Osteoblast (primary cell): ENCODE data around the gene WSCD1. TPM values are rescaled to one million over a fixed set of nuclear protein-coding genes. Genes with fewer than 3 reads are reported as not detected.

Experiments
- DNase-seq: peaks from one replicate; pipeline ENCODE4 v3.0.0; 2011; ENCODE audit warnings: low spot score, mixed read lengths; ENCODE audit not compliant: insufficient read length; ENCODE audit errors: missing footprints
- H2AFZ ChIP-seq: 2 replicates; pipeline ENCODE4 v1.6.0; 2011; ENCODE audit warnings: mild to moderate bottlenecking, low read length
- H3K27ac ChIP-seq: 2 replicates; pipeline ENCODE4 v1.5.1; 2011; ENCODE audit warnings: mild to moderate bottlenecking, low read depth, low read length, moderate library complexity
- H3K27me3 ChIP-seq: 2 replicates; pipeline ENCODE4 v1.6.0; 2012; ENCODE audit warnings: mild to moderate bottlenecking, control low read depth, inconsistent platforms, low read length, moderate library complexity; ENCODE audit not compliant: insufficient read depth
- H3K36me3 ChIP-seq: 2 replicates; pipeline ENCODE4 v1.5.1; 2011; ENCODE audit warnings: mild to moderate bottlenecking, low read length, control low read depth, moderate library complexity; ENCODE audit not compliant: insufficient read depth
- H3K4me1 ChIP-seq: 2 replicates; pipeline ENCODE4 v1.5.1; 2011; ENCODE audit warnings: mild to moderate bottlenecking, low read length, control low read depth, moderate library complexity; ENCODE audit not compliant: insufficient read depth
- H3K4me2 ChIP-seq: 2 replicates; pipeline ENCODE4 v1.6.0; 2011; ENCODE audit warnings: mild to moderate bottlenecking, low read length; ENCODE audit not compliant: insufficient read depth
- H3K4me3 ChIP-seq: fragments of 200-600 bp; sonication (generic); 3 replicates; pipeline ENCODE4 v1.5.1; 2012; ENCODE audit warnings: mild to moderate bottlenecking, low read length, inconsistent platforms; ENCODE audit not compliant: insufficient read depth
- H3K79me2 ChIP-seq: 2 replicates; pipeline ENCODE4 v1.6.0; 2012; ENCODE audit warnings: mild to moderate bottlenecking, low read length, control low read depth, inconsistent platforms; ENCODE audit not compliant: insufficient read depth
- H3K9me3 ChIP-seq: 2 replicates; pipeline ENCODE4 v1.5.1; 2011; ENCODE audit warnings: low read depth, low read length, control low read depth
- H4K20me1 ChIP-seq: 2 replicates; pipeline ENCODE4 v1.6.0; 2012; ENCODE audit warnings: mild to moderate bottlenecking, low read length, control low read depth; ENCODE audit not compliant: insufficient read depth
- CTCF ChIP-seq: IDR thresholded peaks from 2 replicates; pipeline ENCODE4 v1.5.1; 2011; ENCODE audit warnings: mild to moderate bottlenecking, low read depth, low read length, moderate library complexity; ENCODE audit errors: extremely low read depth
- total RNA-seq: library from RNA; depleted of rRNA; stranded (reverse); fragments of >200 nt; gene quantifications from 2 replicates; pipeline ENCODE4 v1.2.3, GENCODE V29; 2012

Gene WSCD1
- total RNA-seq, 1 donor: not detected

GRCh38 chr17:6073620-6074019, 3.4 kb downstream of the WSCD1 start:
- DNase-seq: no peak
- no peak overlapping the region for H3K27ac ChIP-seq

GRCh38 chr17:6075050-6075449, 4.9 kb downstream of the WSCD1 start:
- DNase-seq: no peak

More at GRCh38 chr17:6073620-6074019, 3.4 kb downstream of the WSCD1 start:
- Histone ChIP-seq H4K20me1 (no peaks in the 10 kb centered on the region), H3K4me3 (no peak overlapping the region), H2AFZ (no peak overlapping the region), H3K79me2 (no peaks in the 10 kb centered on the region), H3K9me3 (no peaks in the 10 kb centered on the region), H3K4me2 (no peak overlapping the region), H3K27me3 (peaks cover 29% of the 10 kb centered on the region), H3K4me1 (no peaks in the 10 kb centered on the region), H3K36me3 (no peaks in the 10 kb centered on the region)
- TF ChIP-seq CTCF: no peak

GRCh38 chr17:6075845-6076244, 5.7 kb downstream of the WSCD1 start:
- TF ChIP-seq CTCF: no peak
- Histone ChIP-seq H3K9me3 (no peaks in the 10 kb centered on the region), H3K4me3 (no peak overlapping the region), H3K27me3 (peaks cover 15% of the 10 kb centered on the region), H3K36me3 (no peaks in the 10 kb centered on the region), H3K4me2 (no peak overlapping the region), H3K4me1 (no peaks in the 10 kb centered on the region), H4K20me1 (no peaks in the 10 kb centered on the region), H3K27ac (no peak overlapping the region), H3K79me2 (no peaks in the 10 kb centered on the region), H2AFZ (no peak overlapping the region)
- no peak for DNase-seq

More at GRCh38 chr17:6075050-6075449, 4.9 kb downstream of the WSCD1 start:
- Histone ChIP-seq H4K20me1 (no peaks in the 10 kb centered on the region), H2AFZ (no peak overlapping the region), H3K79me2 (no peaks in the 10 kb centered on the region), H3K4me1 (no peaks in the 10 kb centered on the region), H3K9me3 (no peaks in the 10 kb centered on the region), H3K4me3 (no peak overlapping the region), H3K27me3 (peaks cover 16% of the 10 kb centered on the region), H3K36me3 (no peaks in the 10 kb centered on the region), H3K4me2 (no peak overlapping the region), H3K27ac (no peak overlapping the region)
- no peak for TF ChIP-seq CTCF

GRCh38 chr17:6077752-6078151, 7.6 kb downstream of the WSCD1 start:
- TF ChIP-seq CTCF: no peak
- H3K27ac ChIP-seq: no peak overlapping the region
- H3K27me3 ChIP-seq: no peaks in the 10 kb centered on the region
- H3K9me3 ChIP-seq: no peaks in the 10 kb centered on the region
- H3K4me3 ChIP-seq: no peak overlapping the region
- H4K20me1 ChIP-seq: no peaks in the 10 kb centered on the region
- no peaks in the 10 kb centered on the region for H3K36me3 ChIP-seq
- DNase-seq: no peak
- H3K79me2 ChIP-seq: no peaks in the 10 kb centered on the region
- H3K4me2 ChIP-seq: no peak overlapping the region
- no peak overlapping the region for H2AFZ ChIP-seq
- no peaks in the 10 kb centered on the region for H3K4me1 ChIP-seq
